ENCODE measurements around the gene GSTK1.

- TF ChIP-seq RXRA (IDR thresholded peaks at IDR 0.05; ENCODE audit: insufficient read depth, low read depth, low read length), result no peak
- no peak for TF ChIP-seq CHD1 (IDR thresholded peaks at IDR 0.05; ENCODE audit: low read depth, low read length)
- TF ChIP-seq POLR2A (IDR thresholded peaks at IDR 0.05; ENCODE audit: control extremely low read depth in 1 of 2, low read depth in 2 of 2, low read length in 2 of 2), result no peak
- TF ChIP-seq CTCF (IDR thresholded peaks at IDR 0.05; ENCODE audit: control extremely low read depth in 1 of 3, insufficient read depth in 1 of 3, low read depth in 1 of 3, low read length in 3 of 3), result no peak
- no peak for TF ChIP-seq EZH2 (IDR thresholded peaks at IDR 0.05; ENCODE audit: low read depth, low read length, severe bottlenecking)
Measured at GRCh38 chr7:143280160-143280559, 16.9 kb downstream of the GSTK1 start.
